OCI-LY3 (cell line): ENCODE measurements around the gene CREG1.

ENCODE experiments used
- EZH2phosphoT487 ChIP-seq: fragments of 200-600 bp; shearing (Covaris generic); IDR thresholded peaks from 2 replicates; pipeline ENCODE4 v1.6.1; 2018; ENCODE audit warnings: antibody characterized with exemption, mixed run types, low read depth
- TF ChIP-seq, protein P1 (sequence below): fragments of 200-600, 300-600 bp; sonication (generic); IDR thresholded peaks from 2 replicates; pipeline ENCODE4 v1.5.1; 2014; ENCODE audit warnings: antibody characterized with exemption, low read length, low read depth

GRCh38 chr1:167500283-167500860 lies 53.2 kb downstream of the CREG1 start:
- TF ChIP-seq, protein P1, sequence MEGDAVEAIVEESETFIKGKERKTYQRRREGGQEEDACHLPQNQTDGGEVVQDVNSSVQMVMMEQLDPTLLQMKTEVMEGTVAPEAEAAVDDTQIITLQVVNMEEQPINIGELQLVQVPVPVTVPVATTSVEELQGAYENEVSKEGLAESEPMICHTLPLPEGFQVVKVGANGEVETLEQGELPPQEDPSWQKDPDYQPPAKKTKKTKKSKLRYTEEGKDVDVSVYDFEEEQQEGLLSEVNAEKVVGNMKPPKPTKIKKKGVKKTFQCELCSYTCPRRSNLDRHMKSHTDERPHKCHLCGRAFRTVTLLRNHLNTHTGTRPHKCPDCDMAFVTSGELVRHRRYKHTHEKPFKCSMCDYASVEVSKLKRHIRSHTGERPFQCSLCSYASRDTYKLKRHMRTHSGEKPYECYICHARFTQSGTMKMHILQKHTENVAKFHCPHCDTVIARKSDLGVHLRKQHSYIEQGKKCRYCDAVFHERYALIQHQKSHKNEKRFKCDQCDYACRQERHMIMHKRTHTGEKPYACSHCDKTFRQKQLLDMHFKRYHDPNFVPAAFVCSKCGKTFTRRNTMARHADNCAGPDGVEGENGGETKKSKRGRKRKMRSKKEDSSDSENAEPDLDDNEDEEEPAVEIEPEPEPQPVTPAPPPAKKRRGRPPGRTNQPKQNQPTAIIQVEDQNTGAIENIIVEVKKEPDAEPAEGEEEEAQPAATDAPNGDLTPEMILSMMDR, result no peak
- TF ChIP-seq EZH2phosphoT487, result no peak
